Measurements from ENCODE around the gene PAK4. TPM values are rescaled to one million over a fixed set of nuclear protein-coding genes. Genes with fewer than 3 reads are reported as not detected.

PAK4 gene
- total and polyA plus RNA-seq, 2 of the 8 experiments (the other 6 are each of a cell fraction or from before 2014, with no cell fraction given), result 50.7 to 64.4 TPM

GRCh38 chr19:39130337-39131254, 5.0 kb downstream of the PAK4 start:
- POLR2A ChIA-PET (ENCODE audit: partially characterized antibody), result no interaction called here
- TF ChIP-seq CHD2 (IDR thresholded peaks at IDR 0.05; ENCODE audit: low read length), result no peak
- no peak for TF ChIP-seq BCL11A (IDR thresholded peaks at IDR 0.05; ENCODE audit: low read depth in 2 of 2, low read length in 2 of 2)
- TF ChIP-seq TEAD4 (IDR thresholded peaks at IDR 0.05; ENCODE audit: low read depth, low read length), result no peak
- no peak for TF ChIP-seq SIRT6 (IDR thresholded peaks at IDR 0.05; ENCODE audit: low read length)
- no peak for TF ChIP-seq RXRA (IDR thresholded peaks at IDR 0.05; ENCODE audit: insufficient read depth, low read depth, low read length)
- TF ChIP-seq MAFK (IDR thresholded peaks at IDR 0.05; ENCODE audit: low read depth, low read length), result no peak
- no peak for TF ChIP-seq NRF1 (IDR thresholded peaks at IDR 0.05; ENCODE audit: low read depth, low read length)
- TF ChIP-seq EGR1 (IDR thresholded peaks at IDR 0.05; ENCODE audit: borderline replicate concordance, low read depth, low read length), result no peak
- TF ChIP-seq RBBP5 (IDR thresholded peaks at IDR 0.05; ENCODE audit: borderline replicate concordance, low read depth, low read length), result no peak
- TF ChIP-seq CEBPB (IDR thresholded peaks at IDR 0.05; ENCODE audit: low read depth, low read length), result no peak
- no peak for TF ChIP-seq HDAC2 (IDR thresholded peaks at IDR 0.05; ENCODE audit: borderline replicate concordance in 1 of 2, low read depth in 2 of 2, low read length in 2 of 2)
- no peak for TF ChIP-seq GABPA (IDR thresholded peaks at IDR 0.05; ENCODE audit: borderline replicate concordance, insufficient read depth, low read length)

More at GRCh38 chr19:39130337-39131254, 5.0 kb downstream of the PAK4 start:
- no peak overlapping the region; the same call in 1 of the 2 replicates for H2AK5ac ChIP-seq (ENCODE audit: low read depth, low read length)
- no peak overlapping the region for H2BK20ac ChIP-seq (ENCODE audit: low read length)
- no peak overlapping the region for H4K8ac ChIP-seq (ENCODE audit: extremely low read depth, insufficient read depth, low read length)
- H2BK120ac ChIP-seq (replicated peaks; ENCODE audit: low read depth, low read length), result no peak overlapping the region
- no peak overlapping the region for H3K27ac ChIP-seq (ENCODE audit: low read depth, low read length)
- no peak overlapping the region for H3K56ac ChIP-seq (replicated peaks; ENCODE audit: insufficient read length, low read depth, low read length)
- H3K23ac ChIP-seq (ENCODE audit: insufficient read length), result no peak overlapping the region
- FAIRE-seq (no peak), DNase-seq (ENCODE audit: low read depth in 1 of 2, low spot score in 2 of 2) (no peak)
- H3K27me3 ChIP-seq (replicated peaks in 1 of 4; ENCODE audit: control insufficient read depth in 3 of 4, extremely low read depth in 1 of 4, insufficient read depth in 3 of 4, low read length in 3 of 4), result no peaks in the 10 kb centered on the region
- no peak overlapping the region for H3K9ac ChIP-seq (replicated peaks in 1 of 4; ENCODE audit: extremely low read depth in 1 of 4, low read depth in 3 of 4, low read length in 3 of 4)
- 0 out of 2 replicates have a peak overlapping the region, but pooled peaks have one; percentile 40 for H2BK15ac ChIP-seq (ENCODE audit: low read length)
- no peak overlapping the region for H2AFZ ChIP-seq (ENCODE audit: low read length)
- peaks cover 31% of the 10 kb centered on the region for H3K79me1 ChIP-seq (ENCODE audit: low read depth, low read length)
- no peak overlapping the region for H3K14ac ChIP-seq (ENCODE audit: insufficient read length)
- no peak overlapping the region for H3K18ac ChIP-seq (ENCODE audit: extremely low read depth, low read length)
- no peak overlapping the region for H3K4ac ChIP-seq (replicated peaks; ENCODE audit: insufficient read length, low read depth, low read length)
- no peaks in the 10 kb centered on the region for H3K9me3 ChIP-seq (ENCODE audit: insufficient read depth in 2 of 2, low read depth in 1 of 2, low read length in 1 of 2)
- no peaks in the 10 kb centered on the region for H3K36me3 ChIP-seq (ENCODE audit: control insufficient read depth in 2 of 4, insufficient read depth in 4 of 4, low read length in 3 of 4)
- H2BK12ac ChIP-seq (ENCODE audit: low read depth, low read length), result no peak overlapping the region; the same call in 1 of the 2 replicates
- H3K23me2 ChIP-seq (ENCODE audit: low read depth, low read length), result no peaks in the 10 kb centered on the region; the same call in 1 of the 2 replicates
- no peak overlapping the region for H3K4me3 ChIP-seq (ENCODE audit: extremely low read depth in 1 of 4, insufficient read depth in 2 of 4, low read depth in 3 of 4, low read length in 4 of 4)
- no peak overlapping the region for H4K5ac ChIP-seq (ENCODE audit: insufficient read length, low read depth, low read length)
- H2BK5ac ChIP-seq (ENCODE audit: low read depth, low read length), result peak overlapping the region; percentile 88; the same call in 1 of the 2 replicates
- WGBS, 2 experiments (ENCODE audit: extremely low coverage in 1 of 2, insufficient coverage in 1 of 2, insufficient read length in 1 of 2, insufficient replicate concordance in 2 of 2, low coverage in 1 of 2, low lambda C conversion rate in 2 of 2, missing lambda C conversion rate in 1 of 2), result 85% methylated on average over 18 of the region's 22 CpGs; no CpG with 5 or more reads in 1 of the 2 experiments
- peaks cover 18 to 95% of the 10 kb centered on the region in 2 experiments for H3K79me2 ChIP-seq (ENCODE audit: control insufficient read depth in 1 of 2, insufficient read depth in 2 of 2, low read length in 2 of 2)
- peaks cover 5 to 36% (median 24%) of the 10 kb centered on the region in 4 experiments for H3K4me1 ChIP-seq (replicated peaks in 1 of 4; ENCODE audit: control insufficient read depth in 3 of 4, insufficient read depth in 4 of 4, low read length in 3 of 4)
- H4K91ac ChIP-seq (replicated peaks; ENCODE audit: insufficient read length, low read length), result peak overlapping the region; percentile 46
- CTCF ChIA-PET (ENCODE audit: partially characterized antibody), result no interaction called here
- H3K4me2 ChIP-seq (ENCODE audit: insufficient read depth in 1 of 2, low read depth in 2 of 2, low read length in 2 of 2), result no peak overlapping the region
- H4K20me1 ChIP-seq (replicated peaks in 1 of 2; ENCODE audit: control insufficient read depth in 1 of 2, insufficient read depth in 2 of 2, low read length in 2 of 2), result peaks cover 12 to 43% of the 10 kb centered on the region in 2 experiments
